IPS-NIHi11 (cell line): ENCODE data around the gene PCNT.
"Not testable (repeated sequence)": the region's sequence is repeated elsewhere in the genome, so short reads cannot be mapped to it uniquely, and the experiment has no call there.

Experiments used
- DNase-seq: peaks from one replicate; pipeline ENCODE4 v3.0.0; 2012; ENCODE audit warnings: mixed read lengths, low spot score

The PCNT gene

DNA sequence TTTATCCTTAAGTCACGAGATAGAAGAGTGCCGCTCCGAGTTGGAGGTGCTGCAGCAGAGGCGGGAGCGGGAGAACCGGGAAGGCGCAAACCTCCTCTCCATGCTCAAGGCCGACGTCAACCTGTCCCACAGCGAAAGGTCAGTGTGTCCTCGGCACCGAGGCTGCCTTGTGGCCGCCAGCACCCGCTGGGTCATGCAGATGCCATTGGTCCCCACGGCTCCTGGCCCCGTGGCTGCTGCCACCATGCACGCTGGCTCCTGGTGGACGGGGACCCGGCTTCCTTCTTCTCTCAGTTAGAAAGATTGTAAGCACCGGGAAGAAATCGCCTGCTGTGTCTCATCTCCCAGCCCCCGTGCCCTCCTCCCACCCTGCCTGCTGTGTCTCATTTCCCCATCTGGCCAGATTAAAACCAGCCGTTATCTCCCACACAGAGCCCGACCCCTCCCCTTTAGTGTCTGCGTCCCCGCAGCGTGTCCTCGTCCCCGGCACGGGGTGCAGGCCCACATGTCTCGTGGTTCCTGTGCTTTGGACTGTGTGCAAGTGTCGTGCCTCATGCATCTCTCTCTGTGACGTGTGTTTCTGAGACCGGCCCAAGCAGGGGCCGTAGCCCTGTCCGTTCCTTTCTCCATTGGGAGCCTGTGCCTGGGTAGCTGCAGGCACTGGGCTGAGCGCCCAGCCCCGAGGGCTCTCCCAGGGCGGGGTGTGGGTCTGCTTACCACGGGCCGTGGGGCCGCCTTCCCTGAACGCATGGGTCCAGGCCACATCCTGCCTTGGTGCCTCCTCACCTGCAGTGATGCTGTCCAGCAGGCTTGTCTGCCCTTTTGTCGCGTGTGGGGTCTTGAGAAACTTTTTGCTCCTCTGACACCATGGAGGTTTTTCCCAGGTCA, 62.1 kb downstream of the PCNT start:
- peak; percentile 5 for DNase-seq

DNA sequence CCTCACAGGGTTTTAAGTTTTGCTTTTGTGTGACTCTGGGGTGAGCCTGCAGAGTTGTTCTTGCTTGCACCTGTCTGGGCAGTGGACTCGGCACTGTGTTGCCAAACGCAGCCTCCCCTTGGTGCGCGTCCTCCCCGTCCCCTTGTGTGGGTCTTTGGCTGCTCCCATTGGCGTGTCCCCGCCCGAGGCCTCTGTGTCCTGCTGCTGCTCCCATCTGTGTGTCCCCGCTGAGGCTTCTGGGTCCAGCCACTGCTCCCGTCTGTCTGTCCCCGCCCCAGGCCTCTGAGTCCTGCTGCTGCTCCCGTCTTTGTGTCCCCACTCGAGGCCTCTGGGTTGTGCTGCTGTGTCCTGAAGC, 62.8 kb downstream of the PCNT start:
- no peak for DNase-seq

DNA sequence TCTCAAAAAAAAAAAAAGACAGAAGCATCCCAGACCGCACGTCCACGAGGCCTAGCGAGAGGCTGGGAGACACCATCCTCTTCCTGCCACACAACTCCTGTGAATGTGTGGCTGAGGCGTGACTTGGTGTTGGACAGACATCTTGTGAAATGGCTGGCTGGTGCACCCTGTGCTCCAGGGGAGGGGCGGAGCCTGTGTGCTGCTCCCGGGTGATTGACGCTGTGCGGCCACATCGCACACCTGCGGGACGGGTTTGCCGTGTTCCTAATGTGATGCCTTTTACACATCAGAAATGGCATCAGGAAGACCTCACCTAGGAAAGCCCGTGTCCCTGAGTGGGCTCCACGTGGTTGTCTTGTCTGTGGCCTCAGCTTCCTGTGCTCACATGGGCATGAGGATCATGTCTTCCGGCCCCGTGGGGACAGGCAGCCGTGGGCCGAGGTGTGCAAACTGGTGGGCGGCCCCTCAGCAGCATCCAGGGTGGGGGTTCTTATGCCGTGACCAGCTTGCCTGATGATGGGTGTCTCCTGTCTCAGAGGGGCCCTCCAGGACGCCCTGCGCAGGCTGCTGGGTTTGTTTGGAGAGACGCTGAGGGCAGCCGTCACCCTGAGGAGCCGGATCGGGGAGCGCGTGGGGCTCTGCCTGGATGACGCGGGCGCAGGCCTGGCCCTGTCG, 64.4 kb downstream of the PCNT start:
- DNase-seq: no peak

DNA sequence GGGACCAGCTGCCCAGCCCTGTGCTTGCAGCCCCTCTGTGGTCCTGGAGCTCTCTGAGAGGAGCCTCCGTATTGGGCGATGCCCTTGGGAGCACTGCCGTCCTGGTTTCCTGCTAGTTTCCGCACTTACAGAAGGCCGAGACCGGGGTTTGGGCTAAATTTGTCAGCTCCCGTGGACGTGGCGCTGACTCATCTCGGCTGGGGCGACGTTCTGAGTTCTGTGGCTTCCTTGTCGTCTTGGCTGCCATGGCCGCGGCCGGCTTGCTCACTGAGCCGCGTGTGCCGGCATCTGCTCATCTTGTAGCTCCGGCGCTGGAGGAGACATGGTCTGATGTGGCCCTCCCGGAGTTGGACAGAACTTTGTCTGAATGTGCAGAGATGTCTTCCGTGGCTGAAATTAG, 64.9 kb downstream of the PCNT start:
- DNase-seq: no peak

DNA sequence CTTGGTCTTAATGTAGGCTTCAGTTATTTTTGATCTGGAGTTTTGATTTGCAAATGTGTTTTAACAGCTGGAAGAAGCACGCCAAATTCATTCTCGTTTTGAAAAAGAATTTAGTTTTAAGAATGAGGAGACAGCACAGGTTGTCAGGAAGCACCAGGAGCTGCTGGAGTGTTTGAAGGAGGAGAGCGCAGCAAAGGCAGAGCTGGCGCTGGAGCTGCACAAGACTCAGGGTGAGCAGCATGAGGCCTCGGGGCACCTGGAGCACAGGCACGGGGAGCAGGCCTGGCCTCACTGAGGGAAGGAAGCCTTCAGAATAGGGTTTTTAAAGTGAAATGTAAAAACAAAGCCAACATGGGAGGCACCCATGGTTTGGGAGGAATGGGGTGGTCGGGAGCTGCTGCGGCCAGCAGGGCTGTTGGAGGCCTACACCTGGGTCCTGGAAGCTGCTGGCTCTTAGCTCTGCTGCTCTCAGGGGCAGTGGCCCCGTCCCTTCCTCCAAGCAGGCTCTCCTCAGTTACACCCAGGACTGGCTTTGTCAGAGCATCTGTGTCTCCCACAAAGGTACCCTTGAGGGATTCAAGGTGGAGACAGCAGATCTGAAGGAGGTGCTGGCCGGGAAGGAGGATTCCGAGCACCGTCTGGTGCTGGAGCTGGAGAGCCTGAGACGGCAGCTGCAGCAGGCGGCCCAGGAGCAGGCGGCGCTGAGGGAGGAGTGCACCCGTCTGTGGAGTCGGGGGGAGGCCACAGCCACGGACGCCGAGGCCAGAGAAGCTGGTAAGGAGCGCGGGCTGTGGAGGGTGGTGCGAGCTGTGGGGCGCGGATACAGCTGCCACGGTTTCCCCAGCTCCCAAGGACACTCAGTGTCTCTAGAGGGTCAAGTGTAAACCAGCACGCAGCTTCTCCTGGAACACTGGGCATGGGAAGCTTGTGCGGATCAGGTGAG, 66.9 kb downstream of the PCNT start:
- no peak for DNase-seq

DNA sequence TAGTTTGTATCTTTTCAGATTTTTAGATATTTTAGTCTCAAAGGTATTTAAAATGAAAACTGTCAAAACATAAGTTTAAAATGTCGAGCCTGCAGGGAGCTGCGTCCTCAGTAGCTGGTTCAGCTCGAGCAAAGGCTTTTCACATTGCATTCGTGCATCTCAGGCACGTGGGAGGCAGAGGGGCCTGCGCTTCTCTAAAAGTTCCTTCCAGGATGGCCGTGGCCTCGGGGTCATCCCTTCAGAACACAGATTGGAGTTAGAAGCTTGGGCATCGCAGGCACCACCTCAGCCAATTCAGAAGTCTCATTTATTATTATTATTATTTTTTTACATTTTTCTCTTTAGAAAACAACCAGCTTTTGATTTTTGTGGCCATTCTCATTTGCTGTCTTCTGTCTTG, 67.8 kb downstream of the PCNT start:
- no peak for DNase-seq

DNA sequence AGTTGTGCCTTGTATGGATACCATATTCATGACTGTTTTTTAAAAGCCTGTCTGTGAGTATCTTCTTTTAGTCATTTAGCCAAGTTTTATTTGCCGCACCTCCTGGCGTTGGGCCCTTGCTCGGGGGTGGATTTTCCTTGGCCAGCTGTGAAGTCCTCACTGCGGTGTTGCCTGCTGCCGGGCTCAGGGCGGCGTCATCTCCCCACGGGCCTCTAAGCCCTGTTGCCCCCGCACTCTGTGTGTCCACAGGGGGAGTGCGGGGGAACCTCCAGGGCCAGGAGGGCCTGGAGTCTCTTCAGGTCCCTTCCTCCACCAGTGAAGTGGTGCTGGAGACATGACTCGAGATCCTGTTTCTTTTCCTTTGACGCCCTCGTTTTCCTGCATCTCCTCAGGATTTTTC, 69.0 kb downstream of the PCNT start:
- no peak for DNase-seq

DNA sequence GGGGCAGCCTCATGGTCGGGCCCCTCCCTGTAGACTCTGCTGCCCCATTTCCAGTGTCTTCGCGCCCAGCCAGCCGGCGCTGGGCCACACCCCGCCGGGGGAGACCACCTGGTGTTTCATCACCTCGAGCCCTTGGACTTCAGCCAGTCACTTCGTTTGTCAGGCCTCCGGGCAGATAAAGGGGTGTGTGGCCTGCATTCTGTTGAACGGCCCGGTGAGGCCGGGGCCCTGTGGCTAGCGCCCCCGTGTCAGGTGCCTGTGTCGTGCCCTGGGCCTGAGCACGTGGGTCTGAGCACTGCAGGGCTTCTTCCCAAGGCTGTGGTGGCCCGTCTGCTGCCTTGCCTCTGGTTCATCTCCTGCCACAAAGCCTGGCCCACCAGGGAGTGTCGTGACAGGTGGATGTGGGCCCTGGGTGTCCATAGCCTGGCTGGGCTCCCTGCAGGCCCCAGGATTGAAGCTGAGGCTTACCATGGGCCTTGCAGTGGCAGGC, 69.5 kb downstream of the PCNT start:
- no peak for DNase-seq

DNA sequence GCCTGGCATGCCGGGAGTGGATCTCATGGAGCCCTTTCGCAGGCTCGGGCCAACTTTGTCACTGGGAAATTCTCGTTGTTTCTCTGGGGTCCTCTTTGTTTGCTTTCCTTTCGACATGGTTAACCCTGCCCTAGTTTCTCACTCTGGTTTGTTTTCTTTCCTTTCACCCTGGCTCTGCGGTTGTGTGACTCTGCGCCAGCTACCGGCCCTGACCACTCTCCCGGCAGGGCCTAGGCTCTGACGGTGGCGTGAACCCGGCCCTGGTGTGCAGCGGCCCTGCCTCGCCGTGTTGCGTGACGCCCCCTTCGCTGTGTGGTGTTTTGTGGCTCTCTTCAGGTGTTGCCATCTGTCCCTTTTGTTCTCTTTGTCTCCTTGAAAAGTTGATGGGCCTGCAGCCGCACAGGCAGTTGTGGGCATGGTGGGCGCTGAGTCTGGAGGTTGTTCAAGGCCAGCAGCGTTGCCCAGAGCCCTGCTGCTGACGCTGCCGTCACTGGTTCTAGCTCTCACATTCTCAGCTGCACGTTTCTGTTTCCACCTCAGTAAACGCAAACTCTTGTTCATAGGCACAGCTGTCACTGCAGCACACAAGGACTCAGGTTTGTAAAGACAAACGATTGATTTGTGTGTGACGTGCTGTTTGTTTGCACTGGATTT, 70.1 kb downstream of the PCNT start:
- DNase-seq: no peak

DNA sequence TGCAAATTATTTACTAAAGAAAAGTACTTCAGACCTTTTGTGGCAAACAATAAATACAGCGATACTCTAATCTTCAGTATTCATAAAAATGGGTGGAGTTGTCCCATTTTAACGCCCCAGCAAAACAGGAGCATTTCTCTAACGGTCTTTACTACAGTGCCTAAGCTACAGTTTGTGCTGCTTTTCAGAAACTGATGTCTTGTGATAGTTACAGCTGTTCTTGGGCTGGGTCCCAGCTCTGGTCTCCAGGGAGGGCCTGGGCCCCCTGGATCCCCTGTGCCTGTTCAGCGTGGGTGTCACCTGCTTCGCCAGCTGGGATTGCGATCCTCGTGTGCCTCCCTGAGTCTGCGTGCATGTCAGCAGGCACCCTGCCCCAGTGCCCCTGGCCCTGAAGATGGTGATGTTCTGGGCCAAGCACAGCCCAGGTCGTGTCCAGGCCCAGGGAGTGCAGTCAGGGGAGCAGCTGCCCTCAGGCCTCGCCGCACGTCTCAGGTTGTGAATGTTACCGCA, 70.7 kb downstream of the PCNT start:
- DNase-seq: no peak

DNA sequence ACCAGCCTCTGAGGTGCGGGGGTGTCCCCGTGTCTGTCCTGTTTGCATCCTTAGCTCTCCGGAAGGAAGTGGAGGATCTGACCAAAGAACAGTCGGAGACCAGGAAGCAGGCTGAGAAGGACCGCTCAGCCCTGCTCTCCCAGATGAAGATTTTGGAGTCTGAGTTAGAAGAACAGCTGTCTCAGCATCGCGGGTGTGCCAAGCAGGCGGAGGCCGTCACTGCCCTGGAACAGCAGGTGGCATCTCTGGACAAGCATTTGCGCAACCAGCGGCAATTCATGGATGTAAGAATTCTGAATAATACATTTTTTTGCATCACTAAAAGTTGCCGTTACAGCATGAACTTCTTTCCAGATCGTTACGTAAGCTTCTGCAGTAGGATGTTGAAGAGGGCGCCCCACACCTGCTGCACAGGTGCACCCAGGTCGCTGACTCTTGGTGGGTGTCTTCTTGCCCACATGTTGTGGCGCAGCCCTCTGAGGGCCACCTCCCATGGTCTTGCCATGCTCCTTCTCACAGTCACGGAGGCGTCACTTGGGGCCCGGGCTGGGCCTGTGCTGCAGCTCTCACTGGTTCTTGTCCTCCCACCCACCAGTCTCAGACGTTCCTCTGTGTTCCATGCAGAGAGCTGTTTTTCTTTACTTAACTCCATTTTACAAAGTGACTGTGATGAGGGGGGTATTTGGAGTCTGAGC, 73.4 kb downstream of the PCNT start:
- no peak for DNase-seq

DNA sequence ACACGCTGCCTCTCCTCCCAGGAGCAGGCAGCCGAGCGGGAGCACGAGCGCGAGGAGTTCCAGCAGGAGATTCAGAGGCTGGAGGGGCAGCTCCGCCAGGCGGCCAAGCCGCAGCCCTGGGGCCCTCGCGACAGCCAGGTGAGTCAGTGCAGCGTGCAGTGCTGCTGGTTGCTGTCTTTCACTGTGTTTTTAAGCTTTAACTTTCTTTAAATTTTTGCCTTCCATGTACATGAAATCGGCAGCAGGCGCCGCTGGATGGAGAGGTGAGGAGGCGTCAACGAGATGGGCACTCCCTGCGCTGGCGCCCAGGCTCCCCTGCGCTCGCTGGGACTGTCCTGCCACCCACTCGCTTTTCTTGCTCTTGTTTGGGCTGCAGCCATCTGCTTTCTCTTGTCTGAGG, 74.0 kb downstream of the PCNT start:
- peak; percentile 6 for DNase-seq

DNA sequence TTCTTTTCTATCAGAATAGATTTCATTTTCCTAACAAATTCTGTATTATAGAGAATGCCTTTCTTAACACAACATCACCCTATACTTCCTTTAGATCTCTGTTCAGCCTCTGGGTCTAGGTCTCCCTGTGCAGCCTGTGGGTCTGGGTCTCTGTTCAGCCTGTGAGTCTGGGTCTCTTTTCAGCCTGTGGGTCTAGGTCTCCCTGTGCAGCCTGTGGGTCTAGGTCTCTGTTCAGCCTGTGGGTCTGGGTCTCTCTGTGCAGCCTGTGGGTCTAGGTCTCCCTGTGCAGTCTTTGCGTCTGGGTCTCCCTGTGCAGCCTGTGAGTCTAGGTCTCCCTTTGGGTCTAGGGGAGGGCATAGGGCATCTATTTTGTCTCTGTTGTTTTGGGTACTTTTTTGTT, 75.2 kb downstream of the PCNT start:
- DNase-seq: no peak

DNA sequence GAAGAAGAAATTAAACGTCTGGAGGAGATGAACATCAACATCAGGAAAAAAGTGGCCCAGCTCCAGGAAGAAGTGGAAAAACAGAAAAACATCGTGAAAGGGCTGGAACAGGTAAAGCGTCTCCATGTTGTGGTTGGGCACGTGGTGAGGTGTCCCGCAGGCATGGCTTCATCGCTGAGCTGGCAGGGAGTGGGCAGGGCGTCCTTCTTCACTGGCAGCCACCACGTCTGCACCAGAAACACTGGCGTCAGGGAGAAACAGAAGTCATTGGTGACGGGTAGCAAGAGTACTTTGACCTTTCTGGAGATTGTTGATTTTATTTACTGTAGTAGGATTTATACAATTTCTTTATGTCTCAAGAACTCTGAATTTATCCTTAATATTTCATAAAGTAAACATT, 75.7 kb downstream of the PCNT start:
- no peak for DNase-seq

DNA sequence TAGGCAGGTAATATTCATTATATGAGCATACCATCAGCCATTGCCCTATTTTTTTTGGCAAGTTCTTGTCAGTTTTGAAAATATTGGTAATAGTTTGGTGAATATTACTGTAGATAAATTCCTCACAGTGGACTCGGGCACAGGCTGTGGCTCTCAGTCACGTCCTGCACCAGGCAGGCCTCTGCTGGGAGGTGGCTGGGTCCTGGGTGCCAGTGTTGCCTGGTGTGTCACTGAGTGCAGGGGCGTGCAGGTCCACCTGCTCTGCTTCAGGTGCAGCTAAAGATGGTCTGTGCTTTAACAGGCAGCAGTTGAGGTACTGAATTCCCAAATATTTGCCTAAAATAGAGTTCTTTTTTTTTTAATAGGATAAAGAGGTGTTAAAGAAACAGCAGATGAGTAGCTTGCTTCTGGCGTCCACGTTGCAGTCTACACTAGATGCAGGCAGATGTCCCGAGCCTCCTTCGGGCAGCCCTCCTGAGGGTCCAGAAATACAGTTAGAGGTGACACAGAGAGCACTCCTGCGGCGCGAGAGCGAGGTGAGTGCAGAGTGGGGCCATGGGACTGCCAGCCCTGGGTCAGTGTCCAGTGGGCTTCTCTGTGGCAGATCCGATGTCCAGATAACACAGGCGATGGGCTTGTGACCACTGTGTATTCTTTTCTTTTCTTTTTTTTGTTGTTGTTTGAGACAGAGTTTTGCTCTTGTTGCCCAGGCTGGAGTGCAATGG, 77.4 kb downstream of the PCNT start:
- DNase-seq: no peak

DNA sequence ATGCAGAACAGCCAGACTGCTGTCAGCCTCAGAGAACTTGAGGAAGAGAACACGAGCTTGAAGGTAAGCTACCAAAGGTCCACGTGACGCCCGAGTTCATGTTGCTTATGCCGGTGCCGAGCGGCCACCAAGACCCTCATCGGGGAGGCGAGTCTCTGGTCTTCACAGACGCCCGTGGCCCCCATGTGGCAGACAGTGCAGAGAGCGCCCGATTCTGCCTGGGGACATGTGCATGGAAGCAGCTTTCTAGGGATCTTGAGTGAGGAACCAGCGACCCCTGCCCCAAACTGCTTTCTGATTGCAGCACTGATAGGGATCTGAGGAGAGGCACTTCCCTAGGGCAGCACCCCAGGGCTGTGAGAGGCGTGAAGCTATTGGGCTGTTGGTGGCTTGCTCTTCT, 78.5 kb downstream of the PCNT start:
- peak; percentile 37 for DNase-seq

DNA sequence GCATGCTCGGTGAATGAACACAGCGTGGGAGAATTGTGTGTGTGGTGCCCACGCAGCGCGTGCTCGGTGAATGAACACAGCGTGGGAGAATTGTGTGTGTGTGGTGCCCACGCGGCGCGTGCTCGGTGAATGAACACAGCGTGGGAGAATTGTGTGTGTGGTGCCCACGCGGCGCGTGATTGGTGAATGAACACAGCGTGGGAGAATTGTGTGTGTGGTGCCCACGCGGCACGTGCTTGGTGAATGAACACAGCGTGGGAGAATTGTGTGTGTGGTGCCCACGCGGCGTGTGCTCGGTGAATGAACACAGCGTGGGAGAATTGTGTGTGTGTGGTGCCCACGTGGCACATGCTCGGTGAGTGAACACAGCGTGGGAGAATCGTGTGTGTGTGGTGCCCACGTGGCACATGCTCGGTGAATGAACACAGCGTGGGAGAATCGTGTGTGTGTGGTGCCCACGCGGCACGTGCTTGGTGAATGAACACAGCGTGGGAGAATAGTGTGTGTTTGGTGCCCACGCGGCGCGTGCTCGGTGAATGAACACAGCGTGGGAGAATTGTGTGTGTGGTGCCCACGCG, 79.4 kb downstream of the PCNT start:
- DNase-seq: not testable (repeated sequence)

DNA sequence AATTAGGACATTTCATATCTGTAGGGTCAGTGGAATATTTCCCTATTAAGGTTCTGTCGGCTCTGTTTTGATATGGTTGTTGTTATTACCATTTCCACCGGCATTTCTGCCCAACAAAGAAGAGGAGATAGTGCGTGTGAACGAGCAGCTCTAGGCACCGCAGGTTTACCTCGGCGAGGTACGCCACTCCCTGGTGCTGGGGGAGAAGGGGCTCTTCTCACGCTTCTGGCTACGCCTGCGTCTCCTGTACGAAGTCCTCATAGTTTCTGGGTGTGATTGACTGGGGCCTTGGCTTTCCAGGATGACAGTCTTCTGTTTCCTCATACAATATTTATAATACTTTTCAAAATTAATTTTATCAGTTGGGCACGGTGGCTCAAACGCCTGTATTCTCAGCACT, 80.3 kb downstream of the PCNT start:
- DNase-seq: no peak

DNA sequence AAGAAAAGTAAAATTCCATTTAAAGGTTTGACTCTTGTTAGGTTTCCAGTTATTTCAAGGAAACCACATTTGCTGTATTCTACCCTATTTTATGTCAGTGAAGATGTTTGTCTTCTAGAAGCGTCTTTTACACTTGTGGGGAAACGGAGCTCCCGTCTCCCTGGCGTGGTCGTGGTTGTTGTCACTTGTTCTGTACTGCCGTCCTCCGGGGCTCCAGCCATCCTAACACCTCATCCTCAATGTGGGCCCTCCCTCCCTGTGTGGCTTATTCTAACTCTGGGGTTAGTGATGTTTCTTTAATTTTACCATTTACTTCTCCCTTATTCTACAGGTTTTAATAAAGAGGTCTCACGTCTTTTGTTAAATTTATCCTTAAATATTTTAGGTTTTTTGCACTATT, 82.0 kb downstream of the PCNT start:
- no peak for DNase-seq
